A549 (cell line): Measurements from ENCODE around the gene HASPIN. TPM values are rescaled to one million over a fixed set of nuclear protein-coding genes. Genes with fewer than 3 reads are reported as not detected.

Experiments used
- ATAC-seq, 2 experiments: fragments of 200-7000 bp in 1 of 2; fragments of >200 bp in 1 of 2; cut with Nextera tagmentation in 1 of 2; cut with Tn5 transposase in 1 of 2; 3 replicates each; pipeline versions ENCODE4 v1.8.0 to v1.9.1; 2018 to 2020; ENCODE audit warnings: mild to moderate bottlenecking in 1 of 2, moderate library complexity in 1 of 2
- CTCF ChIA-PET: fragments of 300-600 bp; sonication (Branson Sonifier 250); formaldehyde crosslinking; extraction: SDS; loops from one replicate; lab custom pipeline; 2021; ENCODE audit warnings: antibody characterized with exemption, inconsistent platforms; lab: Yijun Ruan, JAX
- POLR2A ChIA-PET: fragments of 350-600 bp; formaldehyde crosslinking; extraction: SDS; loops from one replicate; lab custom pipeline; 2021; ENCODE audit warnings: antibody characterized with exemption, inconsistent platforms; lab: Yijun Ruan, JAX
- DNase-seq, 2 experiments: peaks; one replicate each; pipeline versions ENCODE4 v3.0.0 to v3.0.0-alpha.2; 2011 to 2016; ENCODE audit warnings: low read depth in 1 of 2, low spot score in 1 of 2
- FAIRE-seq: peaks from 2 replicates; lab custom pipeline; 2011; peaks lifted over from hg19 to GRCh38; lab: Jason Lieb, UNC
- H3K27ac ChIP-seq, 2 experiments: fragments of >200 bp; sonication (Bioruptor Twin); formaldehyde crosslinking; 3 replicates each; pipeline ENCODE4 v1.5.1; 2016 to 2017
- H3K4me1 ChIP-seq: fragments of >200 bp; sonication (Bioruptor Twin); formaldehyde crosslinking; 3 replicates; pipeline ENCODE4 v1.6.1; 2016
- H3K4me2 ChIP-seq: fragments of >200 bp; sonication (Bioruptor Twin); formaldehyde crosslinking; 3 replicates; pipeline ENCODE4 v1.6.1; 2016
- H3K4me3 ChIP-seq: fragments of >200 bp; sonication (Bioruptor Twin); formaldehyde crosslinking; 3 replicates; pipeline ENCODE4 v1.5.1; 2016
- H3K9me3 ChIP-seq: fragments of >200 bp; sonication (Bioruptor Twin); formaldehyde crosslinking; 3 replicates; pipeline ENCODE4 v1.6.1; 2016
- BCL3 ChIP-seq: fragments of >200 bp; sonication (Bioruptor Twin); formaldehyde crosslinking; IDR thresholded peaks from 3 replicates; pipeline ENCODE4 v1.6.1; 2016
- CBX8 ChIP-seq: fragments of 200-600 bp; sonication (generic); IDR thresholded peaks from 2 replicates; pipeline ENCODE4 v1.6.1; 2016
- CEBPB ChIP-seq, 2 experiments: fragments of >200 bp in 1 of 2; sonication (Bioruptor Twin) in 1 of 2; formaldehyde crosslinking in 1 of 2; IDR thresholded peaks; 2 replicates each; pipeline ENCODE4 v1.6.1; 2012 to 2016
- CHD4 ChIP-seq: fragments of 200-600 bp; sonication (generic); IDR thresholded peaks from 2 replicates; pipeline ENCODE4 v1.6.1; 2016; ENCODE audit warnings: antibody characterized with exemption, mild to moderate bottlenecking, borderline replicate concordance
- E2F6 ChIP-seq: IDR thresholded peaks from 2 replicates; pipeline ENCODE4 v1.6.1; 2012; ENCODE audit warnings: low read depth, borderline replicate concordance
- EHF ChIP-seq: fragments of 250-450 bp; sonication (Bioruptor Pico); IDR thresholded peaks from 2 replicates; pipeline ENCODE4 v1.5.0; 2020; ENCODE audit warnings: mild to moderate bottlenecking
- EHMT2 ChIP-seq: fragments of 200-600 bp; sonication (generic); IDR thresholded peaks from 2 replicates; pipeline ENCODE4 v1.6.1; 2016; ENCODE audit warnings: antibody characterized with exemption, low read depth, mild to moderate bottlenecking, moderate library complexity
- EP300 ChIP-seq, 2 experiments: fragments of >200 bp; sonication (Bioruptor Twin); formaldehyde crosslinking; IDR thresholded peaks; 2 replicates in 1 of 2; 3 replicates in 1 of 2; pipeline ENCODE4 v1.6.1; 2016 to 2017
- ESRRA ChIP-seq: fragments of 150-350 bp; IDR thresholded peaks from 2 replicates; pipeline ENCODE4 v1.6.1; 2014; ENCODE audit warnings: mild to moderate bottlenecking, low read length, borderline replicate concordance
- FOXS1 ChIP-seq: fragments of 250-450 bp; sonication (Bioruptor Pico); IDR thresholded peaks from 2 replicates; pipeline ENCODE4 v1.5.0; 2020; ENCODE audit warnings: mild to moderate bottlenecking, moderate library complexity
- HEYL ChIP-seq: fragments of 250-450 bp; sonication (Bioruptor Pico); IDR thresholded peaks from 2 replicates; pipeline ENCODE4 v1.8.0; 2021; ENCODE audit warnings: mild to moderate bottlenecking, moderate library complexity
- HOXA7 ChIP-seq: fragments of 250-450 bp; sonication (Bioruptor Pico); IDR thresholded peaks from 2 replicates; pipeline ENCODE4 v1.5.0; 2020; ENCODE audit warnings: mild to moderate bottlenecking, moderate library complexity
- KDM1A ChIP-seq: fragments of 200-600 bp; sonication (generic); IDR thresholded peaks from 2 replicates; pipeline ENCODE4 v1.6.1; 2016; ENCODE audit warnings: low read depth, mild to moderate bottlenecking
- KDM5A ChIP-seq: fragments of 200-600 bp; sonication (generic); IDR thresholded peaks from 2 replicates; pipeline ENCODE4 v1.6.1; 2016; ENCODE audit warnings: antibody characterized with exemption, mild to moderate bottlenecking
- MAFK ChIP-seq: fragments of 450-650 bp; IDR thresholded peaks from 2 replicates; pipeline ENCODE4 v1.6.1; 2014; ENCODE audit not compliant: partially characterized antibody
- MYC ChIP-seq: IDR thresholded peaks from 2 replicates; pipeline ENCODE4 v1.6.1; 2012; ENCODE audit warnings: mild to moderate bottlenecking, inconsistent platforms, low read length, improper control_type of control experiment, borderline replicate concordance
- NR3C1 ChIP-seq: fragments of >200 bp; sonication (Bioruptor Twin); formaldehyde crosslinking; IDR thresholded peaks from 3 replicates; pipeline ENCODE4 v1.6.1; 2017
- RNF2 ChIP-seq: fragments of 200-600 bp; sonication (generic); IDR thresholded peaks from 2 replicates; pipeline ENCODE4 v1.6.1; 2016; ENCODE audit warnings: low read depth, mild to moderate bottlenecking, antibody characterized with exemption, moderate library complexity, borderline replicate concordance
- TFCP2L1 ChIP-seq: fragments of 250-450 bp; sonication (Bioruptor Pico); IDR thresholded peaks from 2 replicates; pipeline ENCODE4 v1.5.0; 2021; ENCODE audit warnings: mild to moderate bottlenecking
- WGBS: methylation state at CpG from one replicate; pipeline ENCODE4 v1.1.6; 2017; ENCODE audit errors: missing lambda C conversion rate; 5-methylcytosine and 5-hydroxymethylcytosine counted together
- polyA plus RNA-seq, 4 experiments: library from polyadenylated mRNA; depleted of rRNA in 3 of 4; stranded (reverse); fragments of >200 nt; fragmentation: RNase III in 1 of 4; extraction: RNeasy Plus Mini Kit Qiagen cat#74134 plus additional on column Dnase treatment in 1 of 4; gene quantifications; 2 replicates in 3 of 4; 3 replicates in 1 of 4; pipeline ENCODE4 v1.2.3, GENCODE V29; 2011 to 2017
- TF ChIP-seq, protein P1 (sequence below): fragments of 200-600 bp; sonication (generic); IDR thresholded peaks from 2 replicates; pipeline ENCODE4 v1.6.1; 2016; ENCODE audit warnings: antibody characterized with exemption, mild to moderate bottlenecking, moderate library complexity
- TF ChIP-seq, protein P2 (sequence below): IDR thresholded peaks from 2 replicates; pipeline ENCODE4 v1.6.1; 2012

The HASPIN gene
- polyA plus RNA-seq, 2 of the 4 experiments (the other 2 are of a cell fraction): 8.7 to 11.5 TPM

- FAIRE-seq: no peak
- no peaks in the 10 kb centered on the region for H3K9me3 ChIP-seq
- TF ChIP-seq ESRRA (no peak), CBX8 (no peak), HOXA7 (CRISPR knock-in tag) (no peak), FOXS1 (no peak), CHD4 (no peak), RNF2 (no peak), NR3C1 (no peak), MYC (no peak)
- TF ChIP-seq, protein P1, sequence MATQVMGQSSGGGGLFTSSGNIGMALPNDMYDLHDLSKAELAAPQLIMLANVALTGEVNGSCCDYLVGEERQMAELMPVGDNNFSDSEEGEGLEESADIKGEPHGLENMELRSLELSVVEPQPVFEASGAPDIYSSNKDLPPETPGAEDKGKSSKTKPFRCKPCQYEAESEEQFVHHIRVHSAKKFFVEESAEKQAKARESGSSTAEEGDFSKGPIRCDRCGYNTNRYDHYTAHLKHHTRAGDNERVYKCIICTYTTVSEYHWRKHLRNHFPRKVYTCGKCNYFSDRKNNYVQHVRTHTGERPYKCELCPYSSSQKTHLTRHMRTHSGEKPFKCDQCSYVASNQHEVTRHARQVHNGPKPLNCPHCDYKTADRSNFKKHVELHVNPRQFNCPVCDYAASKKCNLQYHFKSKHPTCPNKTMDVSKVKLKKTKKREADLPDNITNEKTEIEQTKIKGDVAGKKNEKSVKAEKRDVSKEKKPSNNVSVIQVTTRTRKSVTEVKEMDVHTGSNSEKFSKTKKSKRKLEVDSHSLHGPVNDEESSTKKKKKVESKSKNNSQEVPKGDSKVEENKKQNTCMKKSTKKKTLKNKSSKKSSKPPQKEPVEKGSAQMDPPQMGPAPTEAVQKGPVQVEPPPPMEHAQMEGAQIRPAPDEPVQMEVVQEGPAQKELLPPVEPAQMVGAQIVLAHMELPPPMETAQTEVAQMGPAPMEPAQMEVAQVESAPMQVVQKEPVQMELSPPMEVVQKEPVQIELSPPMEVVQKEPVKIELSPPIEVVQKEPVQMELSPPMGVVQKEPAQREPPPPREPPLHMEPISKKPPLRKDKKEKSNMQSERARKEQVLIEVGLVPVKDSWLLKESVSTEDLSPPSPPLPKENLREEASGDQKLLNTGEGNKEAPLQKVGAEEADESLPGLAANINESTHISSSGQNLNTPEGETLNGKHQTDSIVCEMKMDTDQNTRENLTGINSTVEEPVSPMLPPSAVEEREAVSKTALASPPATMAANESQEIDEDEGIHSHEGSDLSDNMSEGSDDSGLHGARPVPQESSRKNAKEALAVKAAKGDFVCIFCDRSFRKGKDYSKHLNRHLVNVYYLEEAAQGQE: no peak
- TF ChIP-seq, protein P2, sequence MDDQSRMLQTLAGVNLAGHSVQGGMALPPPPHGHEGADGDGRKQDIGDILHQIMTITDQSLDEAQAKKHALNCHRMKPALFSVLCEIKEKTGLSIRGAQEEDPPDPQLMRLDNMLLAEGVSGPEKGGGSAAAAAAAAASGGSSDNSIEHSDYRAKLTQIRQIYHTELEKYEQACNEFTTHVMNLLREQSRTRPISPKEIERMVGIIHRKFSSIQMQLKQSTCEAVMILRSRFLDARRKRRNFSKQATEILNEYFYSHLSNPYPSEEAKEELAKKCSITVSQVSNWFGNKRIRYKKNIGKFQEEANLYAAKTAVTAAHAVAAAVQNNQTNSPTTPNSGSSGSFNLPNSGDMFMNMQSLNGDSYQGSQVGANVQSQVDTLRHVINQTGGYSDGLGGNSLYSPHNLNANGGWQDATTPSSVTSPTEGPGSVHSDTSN: no peak
- H3K4me3 ChIP-seq: no peak overlapping the region
- peak in 1 of 2 experiments; percentile 25; a peak in 2 of 6 replicates for ATAC-seq
- POLR2A ChIA-PET: no interaction called here
- H3K4me2 ChIP-seq: no peak overlapping the region
- DNase-seq: no peak
- CTCF ChIA-PET: interaction anchor here (2.1 kb wide), 1 partner anchor 48 kb away, joined by 6 read pairs; no protein-coding TSS in a partner anchor
- peaks cover under 1% of the 10 kb centered on the region; the same call in 1 of the 3 replicates for H3K4me1 ChIP-seq
- H3K27ac ChIP-seq: no peak overlapping the region
- 91% methylated on average over 37 of the region's 44 CpGs for WGBS
These were observed 34.2 kb upstream of the HASPIN start for GRCh38 chr17:3689262-3690093.

- Histone ChIP-seq H3K4me2 (no peak overlapping the region), H3K4me1 (peaks cover 7% of the 10 kb centered on the region; the same call in 2 of the 3 replicates), H3K9me3 (no peaks in the 10 kb centered on the region), H3K27ac (no peak overlapping the region), H3K4me3 (no peak overlapping the region)
- ATAC-seq (peak; percentile 21 to 45; a peak in 2 of 6 replicates), DNase-seq (no peak), FAIRE-seq (no peak)
- POLR2A ChIA-PET: no interaction called here
- no peak for TF ChIP-seq EHF (CRISPR knock-in tag)
- TF ChIP-seq MAFK: no peak
- TF ChIP-seq FOXS1: no peak
- no peak for TF ChIP-seq RNF2
- WGBS: 94% methylated on average over 18 of the region's 22 CpGs
- CTCF ChIA-PET: interaction anchor here (0.9 to 2.1 kb wide), 2 partner anchors 11 to 47 kb away, joined by 3 to 6 read pairs; no protein-coding TSS in a partner anchor
These were observed 33.5 kb upstream of the HASPIN start for GRCh38 chr17:3690094-3690715.

- DNase-seq (no peak), ATAC-seq (0 out of 6 replicates have a peak, but pooled peaks of 1 of the 2 experiments have one; percentile 10), FAIRE-seq (no peak)
- H3K4me3 ChIP-seq: no peak overlapping the region
- WGBS: 90% methylated on average over 16 of the region's 16 CpGs
- H3K4me1 ChIP-seq: peaks cover 8% of the 10 kb centered on the region; the same call in 2 of the 3 replicates
- no peak overlapping the region for H3K27ac ChIP-seq
- no peak overlapping the region for H3K4me2 ChIP-seq
- H3K9me3 ChIP-seq: no peaks in the 10 kb centered on the region
- CTCF ChIA-PET: interaction anchor here (0.5 to 1.2 kb wide), 6 partner anchors 9 to 802 kb away, joined by 3 to 6 read pairs (median 4); no protein-coding TSS in a partner anchor
- POLR2A ChIA-PET: no interaction called here
- TF ChIP-seq, protein P2: no peak
- TF ChIP-seq EP300 (IDR thresholded peaks at IDR 0.05) (no peak), EHMT2 (no peak), CEBPB (IDR thresholded peaks at IDR 0.05) (no peak), BCL3 (no peak), MYC (no peak), KDM5A (no peak), TFCP2L1 (no peak), KDM1A (no peak), E2F6 (no peak), CHD4 (no peak), HEYL (CRISPR knock-in tag) (no peak)
These were observed 32.1 kb upstream of the HASPIN start for GRCh38 chr17:3691617-3692067.
